ENCODE results near the gene EIF2D.
A peak's percentile ranks its signal among the peaks of the same experiment; 100 is the strongest.
"Not testable (repeated sequence)": the region's sequence is repeated elsewhere in the genome, so short reads cannot be mapped to it uniquely, and the experiment has no call there.

EIF2D gene

DNA sequence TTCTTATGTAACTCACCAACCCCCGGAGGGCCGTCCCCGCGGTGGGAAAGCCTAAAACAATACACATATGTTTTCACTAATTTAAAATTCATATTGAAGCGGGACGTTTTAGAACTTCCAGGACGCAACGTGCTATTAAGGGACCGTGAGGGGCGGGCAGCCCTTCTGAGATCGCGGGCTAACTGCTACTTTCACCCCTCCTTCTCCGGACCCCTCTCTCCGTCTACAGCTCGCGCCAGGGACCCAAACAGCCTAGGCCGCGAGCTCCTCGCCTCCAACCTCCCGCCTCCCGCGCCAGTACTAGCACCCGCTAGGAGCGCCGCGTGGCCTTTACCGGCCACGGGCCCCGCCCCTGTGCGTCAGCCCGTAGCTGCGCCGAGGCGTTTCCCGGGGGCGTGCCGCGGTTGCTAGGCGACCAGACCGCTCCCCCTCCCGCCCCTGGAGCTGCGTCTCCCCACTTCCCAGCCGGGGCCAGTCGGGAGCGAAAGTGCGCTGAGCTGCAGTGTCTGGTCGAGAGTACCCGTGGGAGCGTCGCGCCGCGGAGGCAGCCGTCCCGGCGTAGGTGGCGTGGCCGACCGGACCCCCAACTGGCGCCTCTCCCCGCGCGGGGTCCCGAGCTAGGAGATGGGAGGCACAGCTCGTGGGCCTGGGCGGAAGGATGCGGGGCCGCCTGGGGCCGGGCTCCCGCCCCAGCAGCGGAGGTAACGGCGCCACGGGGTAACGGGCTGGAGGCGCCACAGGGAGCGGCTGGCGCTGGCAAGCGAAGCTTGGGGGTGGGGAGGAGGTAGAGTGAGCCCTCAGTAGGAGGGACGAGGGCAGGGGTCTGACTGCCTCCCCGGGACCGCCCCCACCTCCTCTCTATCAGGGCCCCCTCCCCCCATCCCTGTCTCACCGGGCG lies 23.1 kb upstream of the EIF2D start, which contains the start of gene DYRK3:
DYRK3 (plus strand) TSS at position 457 of the 898 bp plus-strand sequence; CDS start at position 625, 168 bp downstream.
- peak; percentile 76 to 93 (median 88) for DNase-seq (ENCODE audit: low read depth in 4 of 4, low spot score in 1 of 4)

DNA sequence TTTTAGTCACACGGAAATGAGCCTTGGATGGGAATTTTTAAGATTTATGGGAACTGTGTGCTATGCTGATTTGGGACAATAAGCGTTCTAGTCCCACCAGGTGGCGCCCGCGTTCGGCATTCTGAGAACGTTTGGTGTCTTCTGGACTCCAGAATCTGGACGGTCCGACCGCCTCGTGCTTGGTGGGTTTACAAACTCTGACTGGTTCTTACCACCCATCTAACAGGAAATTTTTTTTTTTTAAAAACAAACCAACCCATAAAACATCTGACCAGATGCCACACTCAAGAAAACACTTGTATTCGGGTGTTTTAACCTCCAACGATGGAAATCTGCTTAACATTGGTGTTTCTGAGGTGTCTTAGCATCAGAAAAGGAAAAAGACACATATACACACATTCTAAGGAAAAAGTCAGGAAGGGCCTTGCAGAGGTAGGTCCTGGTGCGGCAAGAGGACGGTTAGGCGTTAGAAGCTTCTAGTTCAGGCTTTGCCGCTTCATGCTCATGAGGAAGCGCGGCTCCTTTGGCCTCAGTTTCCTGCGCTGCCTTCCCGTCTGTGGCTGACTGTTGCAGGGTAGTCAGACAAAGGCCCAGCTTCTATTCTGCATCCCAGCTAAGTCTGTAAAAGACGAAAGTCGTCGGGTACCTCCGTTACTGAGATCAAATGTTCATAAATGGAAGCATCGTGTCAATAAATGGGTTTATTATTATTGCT lies 22.3 kb upstream of the EIF2D start:
- DNase-seq (ENCODE audit: low read depth in 4 of 4, low spot score in 1 of 4) = peak; percentile 61 to 72 (median 68)

DNA sequence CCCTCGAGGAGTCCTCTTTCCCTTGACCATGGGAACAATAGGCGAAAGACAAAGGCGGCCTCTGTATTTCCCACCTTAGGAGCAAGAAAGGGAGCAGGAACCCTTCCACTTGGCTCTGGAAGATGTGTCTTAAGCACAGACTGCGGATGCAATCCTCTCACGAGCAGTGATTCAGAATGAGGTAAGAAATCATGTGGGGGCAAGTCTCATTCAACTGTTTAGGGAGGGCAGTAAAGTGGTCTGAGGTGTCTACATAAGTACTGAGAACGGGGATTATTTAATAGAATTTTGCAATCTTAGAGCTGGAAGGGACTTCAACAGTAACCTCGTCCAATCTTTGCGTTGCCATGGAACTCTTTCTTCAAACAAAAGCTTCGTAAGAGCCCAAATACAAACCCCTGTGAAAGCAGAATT lies 21.4 kb upstream of the EIF2D start:
- no peak for DNase-seq (ENCODE audit: low read depth in 4 of 4, low spot score in 1 of 4)

DNA sequence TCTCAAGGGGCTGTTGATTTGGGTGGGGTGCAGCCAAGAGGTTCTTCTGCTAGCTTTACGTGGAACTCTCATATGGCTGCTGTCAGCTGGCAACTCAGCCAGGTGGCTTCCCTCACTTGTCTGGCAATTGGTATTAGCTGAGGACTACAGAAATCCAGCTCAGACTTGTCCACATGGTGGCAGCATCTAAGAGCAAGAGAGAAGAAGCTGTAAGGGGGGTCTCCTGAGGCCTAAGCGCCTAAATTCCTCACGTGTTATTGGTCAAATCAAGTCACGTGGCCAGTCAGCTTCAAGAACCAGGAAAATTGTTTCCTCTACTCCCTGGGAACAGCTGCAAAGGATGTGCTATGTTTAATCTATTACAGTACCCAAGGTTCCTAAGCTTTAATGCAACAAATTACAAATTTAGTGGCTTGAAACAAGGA lies 18.8 kb upstream of the EIF2D start:
- no peak for DNase-seq (ENCODE audit: low read depth in 4 of 4, low spot score in 1 of 4)

DNA sequence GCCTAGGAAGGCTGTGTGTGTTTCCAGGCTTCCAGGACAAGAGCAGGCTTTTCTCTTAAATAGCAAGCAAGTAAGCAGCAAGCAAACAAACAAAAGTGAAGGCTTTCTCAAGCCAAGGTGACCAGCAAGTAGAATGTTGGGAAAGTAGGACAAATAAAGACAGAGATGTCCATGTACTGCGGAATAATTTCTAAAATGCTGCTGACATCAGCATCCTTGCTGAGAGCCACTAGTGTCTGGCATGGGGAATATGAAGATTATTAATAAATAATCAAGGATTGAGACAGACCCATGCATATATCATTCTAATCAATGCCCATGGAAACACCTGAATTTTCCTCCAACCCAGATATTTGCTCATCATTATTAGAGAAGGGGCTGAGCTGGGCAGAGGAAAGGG lies 16.7 kb upstream of the EIF2D start:
- no peak for DNase-seq (ENCODE audit: low read depth in 4 of 4, low spot score in 1 of 4)

DNA sequence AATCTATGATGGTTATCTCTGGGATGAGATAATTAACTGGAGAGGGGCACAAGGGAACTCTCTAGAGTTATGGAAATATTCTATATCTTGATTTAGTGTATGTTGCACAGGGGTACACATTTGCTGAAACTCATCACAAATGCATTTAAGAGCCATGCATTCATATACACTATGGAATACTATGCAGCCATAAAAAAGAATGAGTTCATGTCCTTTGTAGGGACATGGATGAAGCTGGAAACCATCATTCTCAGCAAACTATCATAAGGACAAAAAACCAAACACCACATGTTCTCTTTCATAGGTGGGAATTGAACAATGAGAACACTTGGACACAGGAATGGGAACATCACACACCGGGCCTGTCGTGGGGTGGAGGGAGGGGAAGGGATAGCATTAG lies 14.1 kb upstream of the EIF2D start:
- DNase-seq (ENCODE audit: low read depth in 4 of 4, low spot score in 1 of 4) = not testable (repeated sequence)

DNA sequence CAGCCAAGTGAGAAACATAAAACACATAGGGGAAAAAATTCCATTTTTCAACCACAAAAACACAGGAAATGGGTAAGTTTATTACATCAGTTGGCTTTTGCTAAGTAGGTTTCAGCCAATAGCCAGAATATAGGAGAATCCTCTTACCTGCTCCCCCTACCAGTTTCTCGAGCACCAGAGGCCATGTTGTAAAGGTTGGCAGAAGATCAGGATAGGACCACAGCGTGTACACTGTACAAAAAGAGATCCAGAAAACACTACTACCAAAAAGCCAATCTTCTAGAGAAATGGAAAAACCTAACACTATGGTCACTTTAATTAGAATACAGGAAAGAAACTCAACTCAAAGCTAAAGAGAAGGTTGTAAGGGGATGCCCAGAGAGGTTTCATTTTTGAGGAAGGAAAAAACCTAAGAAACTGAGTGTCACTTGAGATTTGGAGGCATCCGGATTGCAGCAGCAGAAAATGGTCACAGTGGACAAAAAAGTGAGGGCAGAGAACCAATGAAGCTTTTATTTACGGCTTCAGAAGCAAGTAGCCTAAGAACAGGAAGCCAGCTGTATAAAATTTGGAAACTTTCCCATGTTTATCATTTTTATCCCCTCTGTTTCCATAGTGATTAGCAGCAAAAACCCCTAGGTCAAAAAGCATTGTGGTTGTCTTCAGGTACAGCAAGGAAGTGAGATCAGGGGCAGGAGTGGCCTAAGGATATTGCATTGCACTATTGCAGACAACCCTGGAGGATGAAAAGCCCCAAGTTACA lies 2.9 kb downstream of the EIF2D start:
- no peak for DNase-seq (ENCODE audit: low read depth in 4 of 4, low spot score in 1 of 4)

DNA sequence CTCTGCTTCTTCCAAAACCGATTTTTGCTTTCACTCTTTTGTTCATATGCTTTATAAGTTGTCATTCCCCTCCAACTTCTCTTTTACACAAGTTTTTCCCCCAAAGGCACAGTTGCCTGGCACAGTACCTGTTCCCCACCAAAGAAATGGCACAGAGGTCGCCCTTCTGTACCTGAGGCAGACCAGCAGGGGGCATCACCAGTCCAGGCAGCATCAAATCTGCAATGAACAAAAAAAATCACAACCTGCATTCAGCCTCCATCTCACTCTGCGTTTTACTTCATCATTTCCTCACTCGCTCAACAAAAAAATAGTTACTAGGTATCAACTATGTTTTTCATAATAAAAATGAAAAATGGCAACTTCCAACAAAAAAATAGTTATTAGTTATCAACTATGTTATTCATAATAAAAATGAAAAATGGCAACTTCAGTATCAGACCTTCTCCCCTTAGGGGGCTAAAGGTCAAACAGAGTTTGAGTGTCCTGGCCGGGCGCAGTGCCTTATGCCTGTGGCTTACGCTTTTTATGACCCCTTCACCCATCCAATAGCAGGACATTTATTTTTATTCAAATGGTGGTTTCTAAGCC lies 4.1 kb downstream of the EIF2D start:
- DNase-seq (ENCODE audit: low read depth in 4 of 4, low spot score in 1 of 4) = peak in 3 of 4 experiments; percentile 31 to 51 (median 34)

DNA sequence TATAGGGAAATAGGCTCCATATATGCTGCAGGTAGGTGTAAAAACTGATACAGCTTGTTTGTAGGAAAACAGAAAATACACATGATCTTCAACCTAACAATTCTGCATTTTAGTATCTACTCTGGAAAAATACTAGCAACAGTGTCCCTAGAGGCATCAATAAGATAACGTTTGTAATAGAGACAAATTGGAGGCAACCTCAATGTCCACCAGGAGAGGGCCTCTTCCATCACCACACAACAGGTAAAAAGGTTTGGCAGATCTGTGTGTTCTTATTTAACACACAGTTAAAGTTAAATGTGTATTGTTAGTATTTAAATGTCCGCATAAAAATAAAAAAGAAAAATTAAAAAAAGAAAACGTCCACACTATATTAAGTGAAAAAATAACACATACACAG lies 5.4 kb downstream of the EIF2D start:
- no peak for DNase-seq (ENCODE audit: low read depth in 4 of 4, low spot score in 1 of 4)

DNA sequence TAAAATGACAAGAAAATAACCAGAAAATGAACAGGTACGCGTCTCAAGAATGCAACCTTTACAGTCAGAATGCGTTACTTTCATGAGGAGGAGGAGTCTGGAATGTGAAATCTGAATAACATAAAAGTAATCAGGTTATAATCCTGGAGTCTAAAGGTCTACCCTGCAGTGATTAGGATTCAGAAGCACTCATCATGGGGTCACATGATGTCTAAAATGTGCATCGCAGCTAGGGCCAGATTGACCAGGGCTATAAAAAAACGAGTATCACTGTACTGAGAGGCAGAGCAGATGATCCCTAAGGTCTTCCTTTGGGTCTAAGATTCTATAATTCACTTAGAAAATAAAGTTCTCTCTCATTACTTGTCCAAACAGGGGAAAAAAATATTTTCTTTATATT lies 7.4 kb downstream of the EIF2D start:
- DNase-seq (ENCODE audit: low read depth in 4 of 4, low spot score in 1 of 4) = no peak

DNA sequence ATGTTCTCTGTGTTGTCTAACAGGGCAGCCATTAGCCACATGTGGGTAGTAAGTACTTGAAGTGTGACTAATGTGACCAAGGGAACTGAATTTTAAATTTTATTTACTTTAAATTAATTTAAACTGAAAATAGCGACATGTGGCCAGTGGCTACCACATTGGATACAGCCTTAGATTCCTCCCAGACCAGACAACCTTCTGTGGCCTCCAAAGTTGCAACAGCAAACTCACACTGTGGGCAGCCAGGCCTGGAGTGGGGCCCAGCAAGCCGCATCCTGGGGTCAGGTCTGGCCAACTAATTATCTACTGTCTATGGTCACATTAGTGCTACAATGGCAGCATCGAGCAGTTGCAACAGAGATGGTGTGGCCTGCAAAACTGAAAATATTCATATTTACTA lies 11.7 kb downstream of the EIF2D start:
- DNase-seq (ENCODE audit: low read depth in 4 of 4, low spot score in 1 of 4) = no peak

DNA sequence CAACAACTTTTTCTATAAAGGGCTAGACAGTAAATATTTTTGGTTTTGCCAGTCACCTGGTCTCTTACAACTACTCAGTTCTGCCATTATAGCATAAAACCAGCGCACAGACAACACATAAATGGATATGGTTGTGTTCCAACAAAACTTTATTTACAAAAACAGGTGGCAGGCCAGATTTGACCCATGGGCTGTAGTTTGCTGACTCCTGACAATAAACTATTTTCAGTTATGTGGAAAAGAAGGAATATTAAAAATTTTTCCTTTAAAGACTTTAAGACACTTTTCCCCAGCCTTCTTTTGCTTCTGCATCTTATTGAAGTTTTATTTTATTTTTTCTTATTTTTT lies 16.0 kb downstream of the EIF2D start:
- no peak for DNase-seq (ENCODE audit: low read depth in 4 of 4, low spot score in 1 of 4)

DNA sequence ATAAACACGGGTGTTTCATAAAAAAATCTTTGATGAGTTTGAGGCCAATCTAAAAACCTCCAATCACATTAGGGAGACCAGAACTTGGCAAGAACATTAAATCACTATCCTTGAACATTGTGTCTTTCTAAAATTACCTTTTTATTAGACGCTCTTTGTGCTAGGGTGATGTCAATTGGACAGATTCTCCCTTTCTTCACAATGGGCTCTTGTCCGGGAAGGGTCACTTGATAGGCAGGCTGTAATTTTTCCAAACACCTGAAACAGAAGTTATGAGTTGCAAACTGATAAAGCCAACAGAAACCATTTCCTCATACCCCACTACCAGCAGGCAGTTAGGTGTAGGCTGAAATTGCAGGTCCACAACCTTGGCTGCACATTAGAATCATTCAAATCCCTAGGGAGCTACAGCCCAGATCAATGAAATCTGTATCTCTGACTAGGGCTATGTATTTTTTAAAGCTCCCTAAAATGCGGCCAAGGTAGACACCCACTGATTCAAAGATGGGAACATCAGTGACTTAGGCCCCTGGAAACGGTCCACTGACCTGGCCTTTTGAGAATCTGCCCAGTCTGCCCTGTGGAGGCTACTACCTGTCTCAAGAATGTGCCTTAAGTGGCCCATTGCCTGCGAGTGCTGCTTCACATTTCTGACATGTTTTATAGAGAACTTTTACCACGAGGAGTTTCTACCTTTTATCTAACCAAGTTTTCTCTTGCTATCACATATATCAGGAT lies 16.5 kb downstream of the EIF2D start:
- no peak for DNase-seq (ENCODE audit: low read depth in 4 of 4, low spot score in 1 of 4)

DNA sequence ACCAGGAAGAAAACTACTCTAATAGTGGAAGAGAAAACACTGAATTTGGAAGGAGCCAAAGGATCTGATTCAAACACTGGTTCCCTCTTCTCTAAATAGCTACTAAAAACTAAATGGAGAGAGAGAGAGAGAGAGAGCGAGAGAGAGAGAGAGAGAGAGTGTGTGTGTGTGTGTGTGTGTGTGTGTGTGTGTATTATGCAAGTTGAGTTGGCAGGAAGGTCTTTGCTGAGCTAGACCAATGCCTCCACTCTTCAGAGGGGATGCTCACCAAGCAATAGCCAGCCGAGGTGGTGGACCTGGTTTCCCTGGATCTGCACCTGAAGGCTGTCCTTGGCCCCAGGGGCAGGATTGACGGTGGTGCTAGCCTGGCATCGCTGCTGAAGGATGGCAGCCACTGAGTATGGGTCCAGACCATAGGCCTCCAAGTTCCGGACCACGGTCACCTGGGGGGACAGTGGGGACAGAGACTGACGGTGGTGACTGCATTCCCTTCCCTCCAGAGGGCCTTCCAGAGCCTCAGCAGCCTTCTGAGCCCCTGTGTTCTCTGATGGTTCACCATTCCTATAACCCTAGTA lies 18.8 kb downstream of the EIF2D start:
- DNase-seq (ENCODE audit: low read depth in 4 of 4, low spot score in 1 of 4) = no peak

DNA sequence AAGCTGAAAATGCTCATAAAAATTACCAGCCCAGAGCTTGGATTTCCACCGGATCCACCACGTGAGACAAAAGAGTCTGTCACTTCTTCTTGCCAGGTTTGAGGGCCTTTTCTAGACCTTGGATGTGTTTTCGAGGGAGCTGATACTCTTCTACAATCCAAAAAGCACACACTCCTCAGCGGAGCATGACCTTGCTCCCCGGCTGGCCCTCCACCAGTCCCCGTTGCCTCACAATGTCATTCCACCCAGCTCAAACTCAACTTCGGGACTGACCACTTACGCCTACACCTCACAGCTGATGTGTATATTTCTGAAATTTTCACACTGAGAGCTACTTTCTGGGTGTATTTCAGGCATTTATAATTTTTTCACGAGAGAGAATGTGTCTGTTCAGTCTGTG lies 20.6 kb downstream of the EIF2D start:
- no peak for DNase-seq (ENCODE audit: low read depth in 4 of 4, low spot score in 1 of 4)

DNA sequence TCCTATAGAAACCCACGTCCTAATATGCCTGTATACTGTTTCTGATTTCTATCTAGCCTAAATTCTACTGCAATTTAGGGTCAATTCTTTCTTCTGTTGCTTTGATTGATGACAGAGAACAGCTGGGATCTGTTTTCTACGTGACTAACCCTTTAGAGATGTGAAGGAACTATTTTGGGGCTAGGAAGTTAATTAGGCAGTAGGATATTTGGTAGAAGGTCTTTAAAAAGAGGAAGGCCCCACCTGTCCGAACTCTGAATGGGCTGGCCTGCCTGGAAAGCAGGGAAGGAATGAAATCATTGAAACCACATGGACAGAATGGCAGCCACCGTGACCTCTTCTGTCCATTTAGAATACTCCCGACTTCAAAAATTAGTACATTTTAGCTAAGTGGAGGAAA lies 21.0 kb downstream of the EIF2D start:
- DNase-seq (ENCODE audit: low read depth in 4 of 4, low spot score in 1 of 4) = no peak

DNA sequence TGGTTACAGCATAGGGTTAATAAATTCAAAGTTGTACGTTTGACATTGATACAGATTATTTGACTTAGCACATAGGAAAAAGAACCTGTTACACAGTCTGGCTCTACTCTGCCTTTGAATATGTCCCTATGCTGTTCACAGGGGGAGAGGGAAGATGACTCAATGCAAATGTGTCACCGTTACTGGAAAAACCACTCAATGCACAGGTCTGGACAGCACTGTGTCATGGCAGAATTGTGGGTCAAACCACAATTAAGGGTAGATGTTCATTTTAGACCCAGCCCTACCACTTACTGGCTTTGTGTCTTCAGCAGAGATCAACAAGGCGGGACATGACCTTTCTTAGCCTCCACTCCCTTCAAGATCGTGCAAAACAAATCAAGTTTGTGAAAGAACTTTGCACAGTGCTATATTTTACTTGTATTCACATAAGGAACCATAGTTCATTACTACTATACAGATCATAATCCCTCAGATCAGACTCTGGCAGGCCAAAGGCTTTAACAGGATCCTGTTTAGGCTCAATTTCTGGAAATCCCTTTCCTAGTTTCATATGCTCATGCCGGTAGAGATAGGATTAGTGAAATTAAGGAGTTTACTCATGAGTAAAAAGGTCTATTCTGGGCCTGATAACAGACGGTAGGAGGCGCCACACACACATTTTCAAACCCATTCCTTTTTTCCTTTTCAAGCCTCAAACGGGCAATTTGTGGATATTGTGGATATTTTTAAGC lies 22.1 kb downstream of the EIF2D start:
- DNase-seq (ENCODE audit: low read depth in 4 of 4, low spot score in 1 of 4) = peak in 1 of 4 experiments; percentile 55

DNA sequence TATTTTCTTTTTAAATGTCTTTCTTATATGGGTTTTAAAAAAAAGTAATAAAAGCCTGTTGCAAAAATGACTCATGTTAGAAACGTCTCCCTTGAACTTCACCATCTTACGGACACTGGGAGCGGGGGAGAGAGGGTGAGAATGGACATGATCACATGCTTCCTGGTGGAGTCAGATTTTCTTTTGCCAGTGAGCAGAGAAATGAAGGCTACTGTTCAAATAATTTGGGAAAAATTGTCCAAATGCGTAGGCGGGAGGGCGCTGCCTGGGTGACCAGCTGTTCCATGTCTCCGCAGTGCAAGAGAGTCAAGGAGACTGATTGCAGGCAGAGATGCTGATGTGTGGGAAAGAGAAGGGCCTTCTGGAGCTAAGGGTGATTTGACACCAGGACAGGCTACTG lies 23.1 kb downstream of the EIF2D start:
- DNase-seq (ENCODE audit: low read depth in 4 of 4, low spot score in 1 of 4) = no peak

DNA sequence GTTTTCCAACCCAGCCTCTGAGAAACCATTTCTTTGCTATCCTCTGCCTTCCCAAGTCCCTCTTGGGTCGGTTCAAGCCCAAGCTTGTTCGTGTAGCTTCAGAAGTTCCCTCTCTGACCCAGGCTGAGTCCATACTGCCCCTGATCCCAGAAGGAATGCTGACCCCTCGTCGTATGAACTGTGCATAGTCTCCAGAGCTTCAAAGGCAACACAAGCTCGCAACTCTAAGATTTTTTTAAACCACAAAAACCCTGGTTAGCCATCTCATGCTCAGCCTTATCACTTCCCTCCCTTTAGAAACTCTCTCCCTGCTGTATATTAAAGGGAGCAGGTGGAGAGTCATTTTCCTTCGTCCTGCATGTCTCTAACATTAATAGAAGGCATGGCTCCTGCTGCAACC lies 23.8 kb downstream of the EIF2D start:
- no peak for DNase-seq (ENCODE audit: low read depth in 4 of 4, low spot score in 1 of 4)

DNA sequence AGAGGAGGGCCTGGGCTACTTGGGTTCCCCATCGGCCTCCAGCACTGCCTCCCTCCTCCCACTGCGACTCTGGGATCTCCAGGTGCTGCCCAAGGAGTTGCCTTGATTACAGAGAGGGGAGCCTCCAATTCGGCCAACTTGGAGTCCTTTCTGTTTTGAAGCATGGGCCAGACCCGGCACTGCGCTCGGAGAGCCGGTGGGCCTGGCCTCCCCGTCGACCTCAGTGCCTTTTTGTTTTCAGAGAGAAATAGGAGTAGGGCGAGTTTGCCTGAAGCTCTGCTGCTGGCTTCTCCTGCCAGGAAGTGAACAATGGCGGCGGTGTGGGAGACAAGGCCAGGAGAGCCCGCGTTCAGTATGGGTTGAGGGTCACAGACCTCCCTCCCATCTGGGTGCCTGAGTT lies 24.4 kb downstream of the EIF2D start:
- DNase-seq (ENCODE audit: low read depth in 4 of 4, low spot score in 1 of 4) = no peak
